ENCODE results near the gene PIGP.
"Not testable (repeated sequence)": the region's sequence is repeated elsewhere in the genome, so short reads cannot be mapped to it uniquely, and the experiment has no call there.

PIGP gene

DNA sequence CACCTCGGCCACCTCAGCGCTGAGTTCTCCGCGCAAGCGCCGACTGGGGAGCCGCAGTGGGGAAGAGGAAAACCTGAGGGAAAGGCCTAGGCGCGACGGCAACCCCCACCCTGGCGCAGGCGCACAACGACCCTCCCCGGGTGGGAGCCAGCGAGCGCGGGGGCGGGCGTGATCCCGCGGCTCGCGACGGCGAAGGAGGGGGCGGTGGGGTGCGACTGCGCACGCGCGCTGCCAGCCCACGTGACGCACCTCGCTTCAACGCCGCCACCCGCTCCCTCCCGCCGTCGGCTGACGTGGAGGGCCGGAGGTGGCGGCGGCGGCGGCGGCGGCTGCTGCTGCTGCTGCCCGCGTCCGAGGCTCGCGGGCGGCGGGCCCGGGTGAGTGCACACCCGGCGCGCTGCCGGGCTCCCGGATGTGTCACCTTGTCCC, at the start of gene PIGP, which contains the start of gene TTC3:
TSS of gene PIGP (minus strand) at position 84 of the 429 bp plus-strand sequence. CDS start 556 bp downstream, outside the sequence.
TSS of gene TTC3 (plus strand) at position 267 of the 429 bp plus-strand sequence. CDS start 14,004 bp downstream, outside the sequence.
- DNase-seq: peak; percentile 92 to 95 (median 95)

DNA sequence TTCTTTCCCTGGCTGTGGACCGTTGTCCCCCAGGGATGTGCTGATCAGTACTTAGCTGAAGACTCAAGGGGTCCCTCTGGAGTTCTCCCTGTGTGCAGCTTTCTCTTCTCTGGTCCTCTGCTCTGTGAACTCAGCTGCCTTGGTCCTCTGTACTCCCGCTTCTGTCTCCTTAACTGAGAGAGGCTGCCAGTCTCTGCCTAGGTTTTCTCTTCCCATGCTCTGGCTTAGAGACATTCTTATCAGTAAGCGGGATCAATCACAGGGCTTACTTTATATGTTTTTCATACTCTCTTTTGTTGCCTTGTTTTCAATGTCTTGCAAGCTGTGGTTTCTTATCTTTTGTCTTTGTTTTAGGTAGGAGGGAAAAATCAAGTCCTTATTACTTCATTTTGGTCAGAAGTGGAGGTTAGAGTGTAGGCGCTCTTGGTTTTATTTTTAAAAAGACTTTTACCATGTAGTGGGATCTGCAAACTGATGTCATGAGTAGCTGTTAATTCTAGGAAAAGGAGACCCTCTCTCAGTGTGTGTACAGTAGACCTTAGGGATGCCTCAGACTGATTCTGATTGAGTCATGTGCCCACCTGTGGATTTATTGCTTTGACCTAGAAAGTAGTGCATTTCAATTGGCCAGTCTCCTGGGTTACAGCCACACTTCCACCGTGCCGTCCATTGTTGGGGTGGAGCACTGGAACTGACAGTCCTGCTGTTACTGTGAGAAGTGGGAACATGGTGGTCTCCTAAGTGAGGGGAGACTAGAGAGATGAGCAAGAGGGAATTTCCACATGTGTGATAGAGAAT, 46.7 kb upstream of the PIGP start:
- DNase-seq: no peak

DNA sequence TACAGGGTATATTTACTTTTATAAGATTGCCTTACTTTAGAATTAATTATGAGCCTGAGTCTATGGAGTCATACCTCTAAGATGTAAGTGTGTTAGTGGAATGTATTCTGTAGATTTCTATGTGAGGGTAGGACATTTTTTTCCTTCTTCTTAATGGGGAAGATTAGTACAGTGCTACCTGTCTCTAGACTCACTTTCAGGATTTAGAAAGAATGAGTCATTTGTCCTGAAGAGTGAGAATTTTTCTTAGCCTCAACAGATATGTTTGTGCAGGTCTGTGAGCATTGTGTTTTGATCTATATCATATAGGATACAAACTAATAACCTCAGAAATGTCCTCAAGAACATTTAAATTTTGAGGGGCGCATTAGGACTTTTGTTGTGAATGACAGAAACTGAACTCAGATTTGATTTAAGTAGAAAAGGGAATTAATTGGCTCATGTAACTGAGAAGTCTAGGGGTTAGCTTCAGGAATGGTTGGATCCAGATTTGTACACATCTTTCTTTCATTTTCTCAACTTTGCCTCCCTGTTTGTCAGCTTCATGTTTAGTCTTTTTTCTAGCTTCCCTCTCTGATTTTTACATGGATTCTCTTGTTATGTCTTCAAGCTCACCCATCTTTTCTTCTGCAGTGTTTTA, 45.4 kb upstream of the PIGP start:
- DNase-seq: no peak

DNA sequence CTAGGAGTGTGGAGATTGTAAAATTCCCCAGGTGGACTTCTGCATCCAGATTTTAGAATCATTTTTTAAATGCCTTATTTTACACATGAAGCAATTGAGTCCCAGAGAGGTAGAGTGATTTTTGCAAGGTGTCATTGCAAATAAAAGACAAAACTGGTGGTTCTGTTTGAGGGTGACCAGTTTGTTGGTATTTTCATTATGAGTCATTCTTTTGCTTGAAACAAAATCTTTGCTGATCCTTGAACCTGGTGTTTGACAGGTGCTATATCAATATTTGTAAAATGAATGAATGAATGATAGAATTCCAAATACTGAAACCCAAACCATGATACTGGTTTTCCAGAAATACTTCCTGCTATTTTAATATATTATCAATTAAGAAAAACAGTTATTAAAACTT, 44.3 kb upstream of the PIGP start:
- no peak for DNase-seq

DNA sequence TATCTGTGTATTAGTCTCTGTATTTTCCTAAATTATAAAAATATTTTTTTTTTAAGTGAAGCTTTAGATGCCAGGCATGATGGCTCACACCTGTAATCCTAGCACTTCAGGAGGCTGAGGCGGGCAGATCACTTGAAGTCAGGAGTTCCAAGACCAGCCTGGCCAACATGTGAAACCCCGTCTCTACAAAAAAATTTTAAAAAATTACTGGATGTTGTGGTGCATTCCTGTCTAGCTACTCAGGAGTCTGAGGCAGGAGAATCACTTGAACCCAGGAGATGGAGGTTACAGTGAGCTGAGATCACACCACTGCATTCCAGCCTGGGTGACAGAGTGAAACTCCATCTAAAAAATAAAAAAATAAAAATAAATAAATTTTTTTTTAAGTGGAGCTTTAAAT, 43.6 kb upstream of the PIGP start:
- DNase-seq: not testable (repeated sequence)

DNA sequence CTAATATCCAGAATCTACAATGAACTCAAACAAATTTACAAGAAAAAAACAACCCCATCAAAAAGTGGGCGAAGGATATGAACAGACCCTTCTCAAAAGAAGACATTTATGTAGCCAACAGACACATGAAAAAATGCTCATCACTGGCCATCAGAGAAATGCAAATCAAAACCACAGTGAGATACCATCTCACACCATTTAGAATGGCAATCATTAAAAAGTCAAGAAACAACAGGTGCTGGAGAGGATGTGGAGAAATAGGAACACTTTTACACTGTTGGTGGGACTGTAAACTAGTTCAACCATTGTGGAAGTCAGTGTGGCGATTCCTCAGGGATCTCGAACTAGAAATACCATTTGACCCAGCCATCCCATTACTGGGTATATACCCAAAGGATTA, 41.4 kb upstream of the PIGP start:
- DNase-seq: not testable (repeated sequence)

DNA sequence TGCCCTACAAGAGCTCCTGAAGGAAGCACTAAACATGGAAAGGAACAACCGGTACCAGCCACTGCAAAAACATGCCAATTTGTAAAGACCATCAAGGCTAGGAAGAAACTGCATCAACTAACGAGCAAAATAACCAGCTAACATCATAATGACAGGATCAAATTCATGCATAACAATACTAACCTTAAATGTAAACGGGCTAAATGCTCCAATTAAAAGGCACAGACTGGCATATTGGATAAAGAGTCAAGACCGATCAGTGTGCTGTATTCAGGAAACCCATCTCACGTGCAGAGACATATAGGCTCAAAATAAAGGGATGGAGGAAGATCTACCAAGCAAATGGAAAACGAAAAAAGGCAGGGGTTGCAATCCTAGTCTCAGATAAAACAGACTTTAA, 38.2 kb upstream of the PIGP start:
- not testable (repeated sequence) for DNase-seq

DNA sequence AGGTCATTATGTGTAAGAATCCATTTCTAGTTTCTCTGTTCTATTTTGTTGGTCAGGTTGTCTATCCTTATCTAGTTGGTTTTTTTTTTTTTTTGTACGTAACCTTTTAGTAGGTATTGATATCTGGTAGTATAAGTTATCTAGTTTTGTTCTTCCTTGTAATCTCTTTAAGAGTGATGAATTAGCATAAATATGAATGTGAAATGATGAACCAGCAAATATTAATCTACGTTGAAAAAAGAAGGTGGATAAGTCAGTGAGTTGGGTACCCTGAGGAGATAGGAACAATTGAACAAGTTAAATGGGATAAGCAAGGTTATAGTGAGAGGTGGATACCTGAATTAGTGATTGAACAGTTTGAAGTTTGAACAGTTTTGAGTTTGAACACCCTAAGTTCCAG, 34.1 kb upstream of the PIGP start:
- DNase-seq: no peak

DNA sequence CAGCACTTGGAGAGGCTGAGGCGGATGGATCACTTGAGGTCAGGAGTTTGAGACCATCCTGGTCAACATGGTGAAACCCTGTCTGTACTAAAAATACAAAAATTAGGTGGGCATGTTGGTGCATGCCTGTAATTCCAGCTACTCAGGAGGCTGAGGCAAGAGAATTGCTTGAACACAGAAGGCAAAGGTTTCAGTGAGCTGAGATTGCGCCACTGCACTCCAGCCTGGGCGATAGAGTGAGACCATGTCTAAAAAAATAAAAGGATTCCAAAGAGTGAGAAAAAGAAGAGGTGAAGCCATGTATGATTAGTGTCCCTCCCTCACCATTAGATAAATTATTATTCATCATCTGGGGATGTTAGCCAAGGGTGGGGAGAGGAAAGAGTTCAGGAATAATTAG, 29.9 kb upstream of the PIGP start:
- not testable (repeated sequence) for DNase-seq

DNA sequence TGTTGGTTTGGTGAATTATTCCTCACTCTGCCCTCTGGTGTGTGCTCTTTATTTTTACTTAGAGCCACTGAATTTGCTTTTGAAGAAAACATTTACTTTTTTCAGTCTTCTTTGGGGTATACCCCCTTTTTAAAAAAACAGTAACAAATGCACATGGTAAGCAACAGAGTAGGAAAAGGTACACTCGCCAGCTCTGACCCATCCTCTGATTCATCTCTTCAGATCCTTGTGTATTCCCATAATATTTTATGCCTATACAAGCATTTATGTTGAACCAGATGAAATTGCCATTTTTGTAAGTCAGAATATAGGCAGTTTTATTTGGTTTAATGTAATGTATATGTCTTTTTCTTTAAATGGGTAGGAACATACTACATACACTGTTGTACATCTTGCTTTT, 28.5 kb upstream of the PIGP start:
- no peak for DNase-seq

DNA sequence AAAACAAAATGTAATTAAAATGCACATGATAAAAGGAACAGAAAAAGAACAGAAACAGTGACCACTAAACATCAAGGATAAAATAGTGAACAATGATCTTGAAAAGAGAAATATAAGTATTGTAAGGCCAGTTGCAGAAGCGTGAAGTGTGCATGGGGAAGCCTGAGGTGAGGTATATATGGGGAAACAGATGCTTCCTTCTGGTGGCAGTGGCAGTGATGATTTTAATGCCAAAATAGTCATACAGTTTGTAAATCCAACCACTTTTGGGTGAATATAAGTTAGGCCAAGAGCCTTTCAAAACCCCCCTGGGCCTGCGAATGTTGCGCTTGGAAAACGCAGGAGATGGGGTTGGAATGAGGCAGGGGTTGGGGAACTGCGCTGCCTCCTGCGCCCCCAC, 27.4 kb upstream of the PIGP start:
- DNase-seq: no peak

DNA sequence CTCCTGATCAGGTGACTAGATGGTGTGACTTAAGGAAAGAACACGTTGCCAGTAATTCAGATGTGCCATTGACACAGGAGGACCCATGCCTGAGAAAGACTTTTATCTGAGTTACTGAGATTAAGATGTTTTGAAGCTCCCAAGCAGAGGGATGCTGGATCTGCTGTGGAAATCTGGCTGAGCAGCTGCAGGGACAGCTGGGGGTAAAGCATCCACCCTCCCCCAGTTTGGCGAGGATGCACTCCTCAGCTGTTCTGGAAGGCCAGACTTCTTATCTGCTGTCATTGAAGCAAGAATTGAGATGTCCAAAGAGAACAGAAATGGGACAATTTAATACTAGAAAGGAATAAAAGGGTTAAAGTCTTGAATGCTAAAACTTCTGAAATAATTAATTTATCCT, 25.9 kb upstream of the PIGP start:
- no peak for DNase-seq

DNA sequence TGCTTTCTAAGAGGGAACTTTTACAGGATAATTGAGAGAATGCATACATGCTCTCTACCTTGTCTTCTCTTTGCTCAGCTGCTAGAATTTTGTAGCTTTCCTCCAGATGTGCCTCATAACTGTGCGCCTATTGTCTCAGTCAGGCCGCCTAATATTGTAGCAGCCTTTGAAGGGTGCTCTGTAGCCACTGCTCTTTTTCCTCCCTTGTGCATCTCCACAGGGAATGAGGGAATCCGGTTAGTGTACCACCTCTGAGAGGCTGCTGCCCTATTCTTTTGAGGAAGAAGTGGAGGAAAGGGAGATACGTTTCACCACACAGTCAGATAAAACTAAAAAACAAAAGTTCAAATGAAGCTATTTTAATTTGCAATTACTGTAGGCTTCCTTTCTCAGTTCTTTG, 22.9 kb upstream of the PIGP start:
- DNase-seq: no peak

DNA sequence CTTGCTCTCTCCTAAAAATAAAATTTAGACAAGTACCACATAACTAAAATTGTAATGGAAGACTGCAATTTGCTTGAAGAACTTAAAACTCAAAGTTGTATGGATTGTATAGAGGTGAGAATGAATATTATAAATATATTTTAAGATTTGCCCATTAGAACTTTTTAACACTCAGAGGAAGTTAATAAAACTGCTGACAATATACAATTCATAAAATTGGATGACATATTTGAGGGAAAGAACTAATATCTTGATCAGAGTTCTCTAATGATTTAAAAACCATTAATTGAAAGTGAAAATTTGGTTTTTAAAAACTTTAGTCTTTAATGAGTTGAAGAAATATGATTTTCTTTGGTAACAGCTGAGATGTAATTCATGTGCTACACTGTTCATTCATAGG, 21.1 kb upstream of the PIGP start:
- DNase-seq: no peak

DNA sequence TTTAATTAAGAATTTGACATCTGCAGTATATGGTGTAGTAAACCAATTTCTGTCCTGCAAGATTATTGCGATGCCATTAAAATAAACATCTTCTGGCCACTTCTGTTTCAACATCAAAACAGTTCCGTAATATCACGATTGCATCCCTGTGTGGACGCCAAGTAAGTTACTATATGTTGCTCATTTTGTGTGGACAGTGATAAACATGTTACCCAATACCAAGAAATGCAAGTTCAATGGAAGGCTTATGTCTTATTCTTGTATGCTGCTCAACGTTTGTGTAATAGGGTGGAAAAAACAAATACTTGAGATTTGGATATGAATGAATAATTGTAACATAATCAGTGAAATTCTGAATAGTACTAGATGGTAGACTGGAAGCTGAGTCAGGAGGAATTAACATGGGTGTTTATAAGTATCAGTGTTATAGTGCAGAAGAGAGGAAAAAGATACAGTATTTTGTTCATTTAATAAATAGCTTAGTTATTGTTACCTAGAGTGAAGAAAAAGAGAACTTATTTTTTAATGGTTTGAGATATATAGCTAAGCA, 15.4 kb upstream of the PIGP start:
- DNase-seq: no peak

DNA sequence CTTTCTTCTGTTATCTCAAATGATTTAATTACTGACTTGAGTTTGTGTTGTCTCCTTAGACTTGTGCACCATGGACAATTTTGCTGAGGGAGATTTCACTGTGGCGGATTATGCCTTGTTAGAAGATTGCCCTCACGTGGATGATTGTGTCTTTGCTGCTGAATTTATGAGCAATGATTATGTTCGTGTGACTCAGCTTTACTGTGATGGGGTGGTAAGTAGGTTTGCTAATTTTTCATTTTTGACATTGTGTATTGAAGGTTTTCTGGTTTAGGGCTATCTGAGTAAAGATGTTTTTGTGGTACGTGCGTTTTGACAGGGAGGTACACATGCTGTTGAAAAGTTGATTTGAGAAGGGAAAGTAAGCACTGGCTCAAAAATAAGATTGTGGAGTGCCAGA, 14.3 kb upstream of the PIGP start:
- DNase-seq: no peak

DNA sequence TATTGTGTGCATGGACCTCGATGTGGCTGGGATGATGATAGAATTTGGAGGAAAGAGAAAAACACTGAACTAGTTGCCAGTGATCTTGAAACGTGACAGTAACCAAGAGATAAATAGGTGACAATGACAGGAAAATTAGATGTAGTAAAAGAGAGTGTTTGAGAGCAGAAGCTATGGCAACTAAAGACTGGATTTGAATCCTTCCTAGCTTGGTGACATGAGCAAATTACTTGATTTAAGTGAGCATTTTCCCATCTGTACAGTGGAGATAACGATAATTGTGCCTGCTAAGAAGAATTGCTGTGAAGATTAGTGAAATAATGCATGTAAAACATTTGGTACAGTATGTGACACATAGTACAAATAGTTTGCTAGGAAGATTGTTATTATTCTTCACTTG, 12.9 kb upstream of the PIGP start:
- no peak for DNase-seq

DNA sequence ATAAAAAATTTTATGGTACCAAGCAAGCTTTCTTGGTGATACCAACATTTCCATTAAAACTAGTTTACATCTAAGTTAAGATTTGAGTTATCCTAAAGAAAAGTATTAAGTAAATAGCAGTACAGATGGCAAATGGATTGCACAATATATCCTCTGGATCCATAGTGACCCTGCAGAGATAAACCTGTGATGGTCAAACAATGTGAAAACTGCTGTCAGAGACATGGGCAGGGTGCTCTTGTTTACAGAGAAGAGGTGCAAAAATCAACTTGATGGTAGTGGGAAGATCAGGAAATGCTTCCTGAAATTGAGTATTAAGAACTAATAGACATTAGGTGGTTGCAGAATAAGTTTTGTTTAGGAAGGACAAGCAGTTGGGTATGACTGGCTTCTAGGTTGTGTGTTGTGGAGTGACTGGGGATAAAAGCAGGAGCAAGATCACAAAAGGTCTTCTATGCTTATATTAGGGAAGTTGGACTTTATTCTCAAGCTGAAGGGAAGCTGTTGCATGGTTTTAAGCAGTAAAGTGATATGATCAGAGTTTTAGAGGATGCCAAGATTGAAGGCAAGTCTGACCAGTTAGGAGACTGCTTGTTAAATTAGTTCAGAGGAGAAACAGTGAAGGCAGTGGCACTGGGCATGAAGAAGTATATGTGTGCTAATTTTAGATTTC, 10.1 kb upstream of the PIGP start:
- no peak for DNase-seq

DNA sequence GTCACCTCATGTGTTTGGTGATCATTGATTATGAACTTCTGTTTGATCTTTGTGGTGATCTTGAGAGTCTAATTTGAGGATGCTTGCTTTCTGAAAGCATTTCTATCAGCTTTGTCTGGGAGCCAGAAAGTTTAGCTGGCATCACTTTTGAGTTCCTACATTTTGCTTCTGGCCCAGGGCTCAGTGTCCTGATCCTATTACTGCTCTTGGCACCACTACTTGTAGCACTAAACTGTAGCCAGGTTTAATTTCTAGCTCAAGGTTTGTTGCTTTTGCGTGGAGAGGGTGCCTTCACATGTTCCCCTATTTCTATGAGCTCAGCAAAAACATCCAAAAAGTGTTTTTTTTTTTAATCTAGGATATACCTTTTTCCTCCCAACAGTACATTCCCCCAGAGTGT, 9.5 kb upstream of the PIGP start:
- no peak for DNase-seq

DNA sequence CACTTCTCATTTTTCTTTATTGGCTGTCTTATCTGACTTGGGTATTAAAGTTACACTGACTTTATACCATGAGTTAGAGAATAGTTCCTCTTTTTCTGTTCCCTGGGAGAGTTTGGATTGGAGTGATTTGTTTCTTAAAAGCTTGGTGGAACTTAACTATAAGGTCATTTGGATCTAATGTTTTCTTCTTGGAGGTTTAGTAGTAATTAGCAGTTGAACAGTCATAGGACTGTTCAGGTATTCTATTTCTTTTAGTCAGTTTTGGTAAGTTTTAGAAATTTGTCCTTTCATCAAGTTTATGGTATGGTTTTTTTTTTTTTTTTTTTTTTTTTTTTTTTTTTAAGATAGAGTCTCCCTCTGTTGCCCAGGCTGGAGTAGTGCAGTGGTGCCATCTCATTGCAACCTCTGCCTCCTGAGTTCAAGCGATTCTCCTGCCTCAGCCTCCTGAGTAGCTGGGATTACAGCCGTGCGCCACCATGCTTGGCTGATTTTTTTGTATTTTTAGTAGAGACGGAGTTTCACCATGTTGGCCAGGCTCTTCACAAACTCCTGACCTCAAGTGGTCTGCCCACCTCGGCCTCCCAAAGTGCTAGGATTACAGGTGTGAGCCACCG, 6.4 kb upstream of the PIGP start:
- no peak for DNase-seq

DNA sequence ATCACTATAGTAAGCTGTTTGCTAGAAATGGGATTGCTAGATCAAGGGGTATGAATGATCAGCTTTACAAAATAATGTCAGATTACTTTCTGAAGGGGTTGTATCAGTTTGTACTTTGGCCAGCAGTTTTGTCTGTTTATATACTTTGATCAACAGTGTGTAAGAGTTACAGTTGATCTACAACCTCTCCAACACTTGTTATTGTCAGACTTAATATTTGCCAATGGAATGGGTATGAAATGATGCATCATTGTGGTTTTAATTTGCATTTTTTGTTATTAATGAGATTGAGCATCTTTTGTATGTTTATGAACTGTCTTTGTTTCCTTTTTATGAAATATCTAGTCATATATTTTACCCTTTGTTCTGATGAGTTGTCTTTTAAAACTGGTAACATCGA, 4.5 kb upstream of the PIGP start:
- DNase-seq: no peak

DNA sequence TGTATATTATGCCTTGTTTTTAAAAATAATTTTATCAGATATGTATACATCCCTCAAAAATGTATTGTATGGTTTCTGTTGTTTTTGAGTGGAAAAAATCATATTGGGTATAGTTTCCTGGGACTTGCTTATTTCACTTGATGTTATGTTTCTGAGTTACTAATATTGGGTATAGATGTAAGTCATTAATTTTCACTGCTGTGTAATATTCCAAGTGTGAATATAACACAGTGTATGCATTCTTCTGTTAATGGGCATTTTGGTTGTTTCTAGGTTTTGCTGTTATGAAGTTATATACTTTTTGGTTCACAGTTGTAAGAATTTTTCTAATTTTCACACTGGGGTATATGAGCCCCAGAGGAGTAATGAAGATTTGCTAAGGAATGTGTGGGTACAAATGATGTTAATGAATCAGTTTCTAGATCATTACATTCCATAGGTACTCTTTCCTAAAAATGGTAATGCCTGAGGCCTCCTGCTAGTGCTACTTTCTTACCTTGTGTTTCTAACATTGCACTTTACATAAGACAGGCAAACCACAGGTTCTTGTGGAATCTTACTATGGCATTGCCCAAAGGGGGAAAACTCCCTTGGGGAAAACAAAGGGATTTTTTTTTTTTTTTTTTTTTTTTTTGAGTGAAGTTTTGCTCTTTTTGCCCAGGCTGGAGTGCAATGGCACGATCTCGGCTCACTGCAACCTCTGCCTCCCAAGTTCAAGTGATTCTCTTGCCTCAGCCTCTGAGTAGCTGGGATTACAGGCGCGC, 3.4 kb upstream of the PIGP start:
- DNase-seq: no peak

Measured in activated CD4-positive, CD25-positive, alpha-beta regulatory T cell (primary cell).